Measurements from ENCODE around the gene ADPRH.

The ADPRH gene

GRCh38 chr3:119632829-119633228 lies 53.5 kb downstream of the ADPRH start:
- H3K4me3 ChIP-seq (ENCODE audit: low read length in 2 of 2), result no peak overlapping the region
- no peak overlapping the region for H4K8ac ChIP-seq (ENCODE audit: low read depth, low read length)
- no CpG with 5 or more reads among the region's 4 CpGs for WGBS, 2 donors (ENCODE audit: extremely low coverage in 2 of 2, insufficient read length in 2 of 2, insufficient replicate concordance in 1 of 2)
- no peak overlapping the region for H3K23ac ChIP-seq (ENCODE audit: low read depth, low read length, poor library complexity)
- H3K27ac ChIP-seq (replicated peaks; ENCODE audit: low read length), result no peak overlapping the region
- H3K4me2 ChIP-seq (ENCODE audit: insufficient read depth, low read length, poor library complexity, severe bottlenecking), result no peak overlapping the region
- H2BK120ac ChIP-seq (ENCODE audit: low read depth, low read length), result no peak overlapping the region
- no peak overlapping the region for H3K9ac ChIP-seq (ENCODE audit: low read depth, low read length, poor library complexity)
- H3K14ac ChIP-seq (ENCODE audit: low read length), result no peak overlapping the region
- H3K27me3 ChIP-seq (ENCODE audit: control insufficient read depth in 3 of 3, insufficient read depth in 3 of 3, low read depth in 1 of 3, low read length in 3 of 3), result no peaks in the 10 kb centered on the region
- no peak overlapping the region for H4K91ac ChIP-seq (ENCODE audit: low read depth, low read length, poor library complexity)
- H3K9me3 ChIP-seq (replicated peaks in 1 of 2; ENCODE audit: control insufficient read depth in 2 of 2, insufficient read depth in 1 of 2, low read depth in 1 of 2, low read length in 2 of 2), result no peaks in the 10 kb centered on the region
- H3K4ac ChIP-seq (ENCODE audit: low read length), result no peak overlapping the region
- DNase-seq (ENCODE audit: low spot score), result no peak
- H2AK5ac ChIP-seq (ENCODE audit: low read depth, low read length), result no peak overlapping the region
- H2BK12ac ChIP-seq (ENCODE audit: low read length), result no peak overlapping the region
- H3K36me3 ChIP-seq (replicated peaks in 1 of 2; ENCODE audit: control insufficient read depth in 2 of 2, insufficient read depth in 2 of 2, low read length in 2 of 2), result no peaks in the 10 kb centered on the region
- H2AFZ ChIP-seq (ENCODE audit: low read length), result no peak overlapping the region
- peaks cover 0 to 1% of the 10 kb centered on the region in 2 donors for H3K4me1 ChIP-seq (ENCODE audit: control insufficient read depth in 2 of 2, insufficient read depth in 1 of 2, low read depth in 1 of 2, low read length in 2 of 2)
- no peak overlapping the region for H2BK5ac ChIP-seq (ENCODE audit: low read length)
- H2BK15ac ChIP-seq (ENCODE audit: low read length), result no peak overlapping the region
- no peaks in the 10 kb centered on the region for H3K79me1 ChIP-seq (ENCODE audit: low read depth, low read length)
- H3K18ac ChIP-seq (ENCODE audit: low read length), result no peak overlapping the region

GRCh38 chr3:119635719-119636118 lies 56.4 kb downstream of the ADPRH start:
- no peaks in the 10 kb centered on the region for H3K27me3 ChIP-seq (ENCODE audit: control insufficient read depth in 3 of 3, insufficient read depth in 3 of 3, low read depth in 1 of 3, low read length in 3 of 3)
- no peak overlapping the region for H2BK12ac ChIP-seq (ENCODE audit: low read length)
- no peaks in the 10 kb centered on the region for H3K9me3 ChIP-seq (replicated peaks in 1 of 2; ENCODE audit: control insufficient read depth in 2 of 2, insufficient read depth in 1 of 2, low read depth in 1 of 2, low read length in 2 of 2)
- no peak overlapping the region for H2BK15ac ChIP-seq (ENCODE audit: low read length)
- no peak overlapping the region for H2AFZ ChIP-seq (ENCODE audit: low read length)
- H3K18ac ChIP-seq (ENCODE audit: low read length), result no peak overlapping the region
- H3K4ac ChIP-seq (ENCODE audit: low read length), result no peak overlapping the region
- no peak overlapping the region for H3K4me3 ChIP-seq (ENCODE audit: low read length in 2 of 2)
- H3K14ac ChIP-seq (ENCODE audit: low read length), result no peak overlapping the region
- H3K79me1 ChIP-seq (ENCODE audit: low read depth, low read length), result no peaks in the 10 kb centered on the region
- DNase-seq (ENCODE audit: low spot score), result no peak
- no peak overlapping the region for H3K4me2 ChIP-seq (ENCODE audit: insufficient read depth, low read length, poor library complexity, severe bottlenecking)
- H2BK5ac ChIP-seq (ENCODE audit: low read length), result no peak overlapping the region
- no peak overlapping the region for H2AK5ac ChIP-seq (ENCODE audit: low read depth, low read length)
- H3K23ac ChIP-seq (ENCODE audit: low read depth, low read length, poor library complexity), result no peak overlapping the region
- peaks cover 2 to 4% of the 10 kb centered on the region in 2 donors for H3K4me1 ChIP-seq (ENCODE audit: control insufficient read depth in 2 of 2, insufficient read depth in 1 of 2, low read depth in 1 of 2, low read length in 2 of 2)
- no peaks in the 10 kb centered on the region for H3K36me3 ChIP-seq (replicated peaks in 1 of 2; ENCODE audit: control insufficient read depth in 2 of 2, insufficient read depth in 2 of 2, low read length in 2 of 2)
- H3K9ac ChIP-seq (ENCODE audit: low read depth, low read length, poor library complexity), result no peak overlapping the region
- no peak overlapping the region for H3K27ac ChIP-seq (replicated peaks; ENCODE audit: low read length)
- H2BK120ac ChIP-seq (ENCODE audit: low read depth, low read length), result no peak overlapping the region
- WGBS, 2 donors (ENCODE audit: extremely low coverage in 2 of 2, insufficient read length in 2 of 2, insufficient replicate concordance in 1 of 2), result no CpG with 5 or more reads among the region's 10 CpGs
- H4K91ac ChIP-seq (ENCODE audit: low read depth, low read length, poor library complexity), result no peak overlapping the region
- no peak overlapping the region for H4K8ac ChIP-seq (ENCODE audit: low read depth, low read length)

GRCh38 chr3:119636249-119636648 lies 57.0 kb downstream of the ADPRH start:
- no CpG with 5 or more reads among the region's 1 CpG for WGBS, 2 donors (ENCODE audit: extremely low coverage in 2 of 2, insufficient read length in 2 of 2, insufficient replicate concordance in 1 of 2)
- no peaks in the 10 kb centered on the region for H3K36me3 ChIP-seq (replicated peaks in 1 of 2; ENCODE audit: control insufficient read depth in 2 of 2, insufficient read depth in 2 of 2, low read length in 2 of 2)
- H2AFZ ChIP-seq (ENCODE audit: low read length), result peak overlapping the region; percentile 42
- no peaks in the 10 kb centered on the region for H3K9me3 ChIP-seq (replicated peaks in 1 of 2; ENCODE audit: control insufficient read depth in 2 of 2, insufficient read depth in 1 of 2, low read depth in 1 of 2, low read length in 2 of 2)
- no peak overlapping the region for H2BK120ac ChIP-seq (ENCODE audit: low read depth, low read length)
- H3K18ac ChIP-seq (ENCODE audit: low read length), result no peak overlapping the region
- H3K4me3 ChIP-seq (ENCODE audit: low read length in 2 of 2), result no peak overlapping the region
- no peak overlapping the region for H3K4ac ChIP-seq (ENCODE audit: low read length)
- H3K23ac ChIP-seq (ENCODE audit: low read depth, low read length, poor library complexity), result no peak overlapping the region
- no peaks in the 10 kb centered on the region for H3K27me3 ChIP-seq (ENCODE audit: control insufficient read depth in 3 of 3, insufficient read depth in 3 of 3, low read depth in 1 of 3, low read length in 3 of 3)
- no peak overlapping the region for H2AK5ac ChIP-seq (ENCODE audit: low read depth, low read length)
- H3K27ac ChIP-seq (replicated peaks; ENCODE audit: low read length), result no peak overlapping the region
- no peak overlapping the region for H3K14ac ChIP-seq (ENCODE audit: low read length)
- H4K91ac ChIP-seq (ENCODE audit: low read depth, low read length, poor library complexity), result no peak overlapping the region
- peaks cover 2 to 4% of the 10 kb centered on the region in 2 donors for H3K4me1 ChIP-seq (ENCODE audit: control insufficient read depth in 2 of 2, insufficient read depth in 1 of 2, low read depth in 1 of 2, low read length in 2 of 2)
- H2BK5ac ChIP-seq (ENCODE audit: low read length), result no peak overlapping the region
- no peak for DNase-seq (ENCODE audit: low spot score)
- no peak overlapping the region for H2BK12ac ChIP-seq (ENCODE audit: low read length)
- no peak overlapping the region for H3K9ac ChIP-seq (ENCODE audit: low read depth, low read length, poor library complexity)
- no peak overlapping the region for H2BK15ac ChIP-seq (ENCODE audit: low read length)
- no peak overlapping the region for H3K4me2 ChIP-seq (ENCODE audit: insufficient read depth, low read length, poor library complexity, severe bottlenecking)
- H4K8ac ChIP-seq (ENCODE audit: low read depth, low read length), result no peak overlapping the region
- no peaks in the 10 kb centered on the region for H3K79me1 ChIP-seq (ENCODE audit: low read depth, low read length)

GRCh38 chr3:119636891-119637611 lies 57.8 kb downstream of the ADPRH start:
- no peak overlapping the region for H3K18ac ChIP-seq (ENCODE audit: low read length)
- H3K4me3 ChIP-seq (ENCODE audit: low read length in 2 of 2), result no peak overlapping the region
- H3K4me2 ChIP-seq (ENCODE audit: insufficient read depth, low read length, poor library complexity, severe bottlenecking), result no peak overlapping the region
- H3K14ac ChIP-seq (ENCODE audit: low read length), result no peak overlapping the region
- no peak overlapping the region for H3K9ac ChIP-seq (ENCODE audit: low read depth, low read length, poor library complexity)
- no peak overlapping the region for H4K91ac ChIP-seq (ENCODE audit: low read depth, low read length, poor library complexity)
- no peak overlapping the region for H2BK5ac ChIP-seq (ENCODE audit: low read length)
- H2AK5ac ChIP-seq (ENCODE audit: low read depth, low read length), result no peak overlapping the region
- H2BK15ac ChIP-seq (ENCODE audit: low read length), result no peak overlapping the region
- H3K79me1 ChIP-seq (ENCODE audit: low read depth, low read length), result no peaks in the 10 kb centered on the region
- no peak overlapping the region for H4K8ac ChIP-seq (ENCODE audit: low read depth, low read length)
- no peak for DNase-seq (ENCODE audit: low spot score)
- H3K4ac ChIP-seq (ENCODE audit: low read length), result no peak overlapping the region
- H3K27ac ChIP-seq (replicated peaks; ENCODE audit: low read length), result no peak overlapping the region
- H3K36me3 ChIP-seq (replicated peaks in 1 of 2; ENCODE audit: control insufficient read depth in 2 of 2, insufficient read depth in 2 of 2, low read length in 2 of 2), result peaks cover 0 to 3% of the 10 kb centered on the region in 2 donors
- H3K9me3 ChIP-seq (replicated peaks in 1 of 2; ENCODE audit: control insufficient read depth in 2 of 2, insufficient read depth in 1 of 2, low read depth in 1 of 2, low read length in 2 of 2), result no peaks in the 10 kb centered on the region
- H2BK12ac ChIP-seq (ENCODE audit: low read length), result no peak overlapping the region
- no peak overlapping the region for H2AFZ ChIP-seq (ENCODE audit: low read length)
- no CpG with 5 or more reads among the region's 4 CpGs for WGBS, 2 donors (ENCODE audit: extremely low coverage in 2 of 2, insufficient read length in 2 of 2, insufficient replicate concordance in 1 of 2)
- H3K23ac ChIP-seq (ENCODE audit: low read depth, low read length, poor library complexity), result no peak overlapping the region
- peaks cover 2 to 4% of the 10 kb centered on the region in 2 donors for H3K4me1 ChIP-seq (ENCODE audit: control insufficient read depth in 2 of 2, insufficient read depth in 1 of 2, low read depth in 1 of 2, low read length in 2 of 2)
- no peaks in the 10 kb centered on the region for H3K27me3 ChIP-seq (ENCODE audit: control insufficient read depth in 3 of 3, insufficient read depth in 3 of 3, low read depth in 1 of 3, low read length in 3 of 3)
- H2BK120ac ChIP-seq (ENCODE audit: low read depth, low read length), result no peak overlapping the region
